ENCODE results near the gene KLK3. TPM values are rescaled to one million over a fixed set of nuclear protein-coding genes. Genes with fewer than 3 reads are reported as not detected.
A peak's percentile ranks its signal among the peaks of the same experiment; 100 is the strongest.

Gene KLK3
- total and polyA plus RNA-seq, 2 experiments from 2014 or later, result not detected

DNA sequence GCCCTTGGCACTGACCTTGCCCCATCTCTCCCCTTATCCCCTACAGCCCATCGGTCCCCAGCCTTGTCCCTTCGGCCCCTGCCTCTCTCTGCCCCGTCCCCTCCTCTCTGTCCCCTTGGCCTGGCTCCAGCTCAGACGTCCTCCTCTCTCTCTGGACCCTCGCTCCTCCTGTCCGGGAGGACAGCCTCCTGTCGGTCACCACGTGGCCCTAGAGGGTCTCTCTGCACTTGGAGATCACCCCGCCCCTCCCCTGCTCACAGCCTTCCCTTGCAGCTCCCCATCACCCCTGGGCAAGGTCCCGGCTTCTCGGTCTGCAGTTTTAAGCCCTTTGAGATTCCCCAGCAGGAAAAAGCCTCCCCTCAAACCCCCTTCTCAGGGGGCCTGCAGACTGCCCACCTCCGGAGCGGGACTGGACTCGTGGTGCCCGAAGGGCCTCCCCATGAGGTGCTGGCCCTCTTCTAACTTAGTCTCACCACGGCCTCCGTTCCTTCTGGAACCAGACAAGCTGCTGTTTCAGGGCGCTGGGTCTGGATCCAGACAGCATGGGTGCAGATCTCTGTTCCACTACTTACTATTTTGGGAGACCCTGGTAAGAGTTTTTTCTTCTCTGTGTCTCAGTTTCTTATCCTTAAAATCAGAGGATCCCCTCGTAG lies 18.0 kb upstream of the KLK3 start:
- no peak for TF ChIP-seq CTCF (IDR thresholded peaks at IDR 0.05; ENCODE audit: poor library complexity)
- no peak for TF ChIP-seq EZH2phosphoT487 (IDR thresholded peaks at IDR 0.05; ENCODE audit: low read depth, severe bottlenecking, unreplicated experiment)
- no peak for TF ChIP-seq EZH2 (IDR thresholded peaks at IDR 0.05; ENCODE audit: borderline replicate concordance)
- Histone ChIP-seq H3K9me3 (ENCODE audit: low read depth) (no peaks in the 10 kb centered on the region), H3K36me3 (replicated peaks; ENCODE audit: insufficient read depth, low read depth) (no peaks in the 10 kb centered on the region), H3K4me3 (no peak overlapping the region), H3K79me2 (no peaks in the 10 kb centered on the region), H3K4me1 (ENCODE audit: insufficient read depth) (peaks cover 6% of the 10 kb centered on the region), H3K4me2 (peak overlapping the region; percentile 96), H3K27ac (no peak overlapping the region), H3K9me2 (replicated peaks; ENCODE audit: insufficient read depth) (no peaks in the 10 kb centered on the region), H2AFZ (no peak overlapping the region), H4K20me1 (ENCODE audit: insufficient read depth, poor library complexity, severe bottlenecking) (no peaks in the 10 kb centered on the region), H3K27me3 (peaks cover 6% of the 10 kb centered on the region)
- no peak for DNase-seq (ENCODE audit: low spot score)
- WGBS (ENCODE audit: low lambda C conversion rate, missing lambda C conversion rate), result 77% methylated on average over 14 of the region's 19 CpGs

DNA sequence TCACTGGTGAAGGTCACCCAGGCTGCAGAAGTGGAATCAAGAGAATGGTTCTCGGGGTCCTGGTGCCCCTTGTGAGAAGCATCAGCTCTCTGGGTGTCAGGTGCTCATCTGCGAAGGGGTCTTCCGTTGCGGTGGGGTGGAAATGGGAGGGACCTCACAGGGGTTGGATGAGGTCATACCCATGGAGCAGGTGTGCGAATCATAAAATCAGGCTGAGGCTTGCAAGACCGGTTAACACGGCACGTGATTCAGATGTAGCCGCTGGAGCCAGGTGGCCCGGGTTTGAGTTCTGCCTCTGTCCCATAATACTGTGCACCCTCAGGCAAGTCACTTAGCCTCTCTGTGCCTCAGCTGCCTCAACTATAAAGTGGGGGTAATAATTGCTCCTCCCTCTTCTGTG lies 17.4 kb upstream of the KLK3 start:
- DNase-seq (ENCODE audit: low spot score), result no peak
- TF ChIP-seq CTCF (IDR thresholded peaks at IDR 0.05; ENCODE audit: poor library complexity), result no peak
- TF ChIP-seq EZH2phosphoT487 (IDR thresholded peaks at IDR 0.05; ENCODE audit: low read depth, severe bottlenecking, unreplicated experiment), result no peak
- no peak for TF ChIP-seq EZH2 (IDR thresholded peaks at IDR 0.05; ENCODE audit: borderline replicate concordance)
- H3K4me1 ChIP-seq (ENCODE audit: insufficient read depth), result peaks cover 6% of the 10 kb centered on the region
- H4K20me1 ChIP-seq (ENCODE audit: insufficient read depth, poor library complexity, severe bottlenecking), result no peaks in the 10 kb centered on the region
- no peak overlapping the region for H2AFZ ChIP-seq
- H3K9me3 ChIP-seq (ENCODE audit: low read depth), result no peaks in the 10 kb centered on the region
- H3K36me3 ChIP-seq (replicated peaks; ENCODE audit: insufficient read depth, low read depth), result no peaks in the 10 kb centered on the region
- H3K9me2 ChIP-seq (replicated peaks; ENCODE audit: insufficient read depth), result no peaks in the 10 kb centered on the region
- H3K4me2 ChIP-seq, result no peak overlapping the region
- peaks cover 6% of the 10 kb centered on the region for H3K27me3 ChIP-seq
- no peaks in the 10 kb centered on the region for H3K79me2 ChIP-seq
- H3K27ac ChIP-seq, result no peak overlapping the region
- WGBS (ENCODE audit: low lambda C conversion rate, missing lambda C conversion rate), result 92% methylated on average over 10 of the region's 10 CpGs
- no peak overlapping the region for H3K4me3 ChIP-seq

DNA sequence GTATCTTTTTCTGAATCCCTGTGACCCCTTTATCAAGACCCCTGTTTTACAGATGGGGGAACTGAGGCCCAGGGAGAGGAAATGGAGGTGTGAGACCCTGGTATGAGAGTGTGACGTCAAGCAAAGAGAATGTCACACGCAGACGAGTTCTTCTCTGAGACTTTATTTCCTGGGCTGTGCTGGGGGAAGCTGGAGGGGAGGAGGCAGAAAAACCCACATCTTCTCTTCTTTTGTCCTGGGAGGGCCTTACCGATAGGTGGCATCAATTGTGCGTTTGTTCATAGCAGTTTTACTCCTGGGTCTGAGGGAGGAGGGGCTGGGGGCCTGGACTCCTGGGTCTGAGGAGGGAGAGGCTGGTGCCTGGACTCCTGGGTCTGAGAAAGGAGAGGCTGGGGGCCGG lies 16.5 kb upstream of the KLK3 start:
- Histone ChIP-seq H3K27me3 (peaks cover 8% of the 10 kb centered on the region), H3K9me2 (replicated peaks; ENCODE audit: insufficient read depth) (no peaks in the 10 kb centered on the region), H4K20me1 (ENCODE audit: insufficient read depth, poor library complexity, severe bottlenecking) (no peaks in the 10 kb centered on the region), H3K79me2 (no peaks in the 10 kb centered on the region), H3K27ac (no peak overlapping the region), H3K4me3 (no peak overlapping the region), H3K9me3 (ENCODE audit: low read depth) (no peaks in the 10 kb centered on the region), H2AFZ (no peak overlapping the region), H3K36me3 (replicated peaks; ENCODE audit: insufficient read depth, low read depth) (no peaks in the 10 kb centered on the region), H3K4me1 (ENCODE audit: insufficient read depth) (peaks cover 6% of the 10 kb centered on the region), H3K4me2 (no peak overlapping the region)
- TF ChIP-seq EZH2 (IDR thresholded peaks at IDR 0.05; ENCODE audit: borderline replicate concordance) (no peak), CTCF (IDR thresholded peaks at IDR 0.05; ENCODE audit: poor library complexity) (peak; percentile 10)
- DNase-seq (ENCODE audit: low spot score), result no peak
- WGBS (ENCODE audit: low lambda C conversion rate, missing lambda C conversion rate), result 23% methylated on average over 6 of the region's 6 CpGs

Data from hepatocyte (in vitro differentiated cells).